ENCODE measurements around the gene ATIC.

ATIC gene

DNA sequence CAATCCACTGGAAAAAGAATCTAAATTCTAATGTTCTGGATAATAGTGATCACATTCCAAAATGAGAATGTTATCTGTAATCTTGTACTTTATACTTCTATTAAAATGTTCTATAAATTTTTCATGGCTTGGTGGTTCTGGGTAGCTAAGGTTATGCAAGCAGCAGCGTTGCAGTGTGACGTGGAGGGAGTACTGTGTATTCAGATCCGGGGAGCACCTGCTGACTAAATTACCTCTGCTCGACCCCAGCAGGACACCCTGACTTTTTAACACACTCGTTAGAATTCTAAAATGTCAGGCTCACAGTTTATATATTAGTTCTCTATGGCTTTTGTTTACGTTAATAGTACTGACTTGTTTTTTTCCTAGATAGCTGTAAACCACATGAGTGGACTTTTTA lies 13.0 kb downstream of the ATIC start:
- TF ChIP-seq, protein P1, sequence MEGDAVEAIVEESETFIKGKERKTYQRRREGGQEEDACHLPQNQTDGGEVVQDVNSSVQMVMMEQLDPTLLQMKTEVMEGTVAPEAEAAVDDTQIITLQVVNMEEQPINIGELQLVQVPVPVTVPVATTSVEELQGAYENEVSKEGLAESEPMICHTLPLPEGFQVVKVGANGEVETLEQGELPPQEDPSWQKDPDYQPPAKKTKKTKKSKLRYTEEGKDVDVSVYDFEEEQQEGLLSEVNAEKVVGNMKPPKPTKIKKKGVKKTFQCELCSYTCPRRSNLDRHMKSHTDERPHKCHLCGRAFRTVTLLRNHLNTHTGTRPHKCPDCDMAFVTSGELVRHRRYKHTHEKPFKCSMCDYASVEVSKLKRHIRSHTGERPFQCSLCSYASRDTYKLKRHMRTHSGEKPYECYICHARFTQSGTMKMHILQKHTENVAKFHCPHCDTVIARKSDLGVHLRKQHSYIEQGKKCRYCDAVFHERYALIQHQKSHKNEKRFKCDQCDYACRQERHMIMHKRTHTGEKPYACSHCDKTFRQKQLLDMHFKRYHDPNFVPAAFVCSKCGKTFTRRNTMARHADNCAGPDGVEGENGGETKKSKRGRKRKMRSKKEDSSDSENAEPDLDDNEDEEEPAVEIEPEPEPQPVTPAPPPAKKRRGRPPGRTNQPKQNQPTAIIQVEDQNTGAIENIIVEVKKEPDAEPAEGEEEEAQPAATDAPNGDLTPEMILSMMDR (conservative IDR thresholded peaks at IDR 0.05; ENCODE audit: low read depth, low read length) = no peak
- H3K4me3 ChIP-seq (ENCODE audit: low read length) = no peak overlapping the region
- no peak for DNase-seq (ENCODE audit: low read depth)

DNA sequence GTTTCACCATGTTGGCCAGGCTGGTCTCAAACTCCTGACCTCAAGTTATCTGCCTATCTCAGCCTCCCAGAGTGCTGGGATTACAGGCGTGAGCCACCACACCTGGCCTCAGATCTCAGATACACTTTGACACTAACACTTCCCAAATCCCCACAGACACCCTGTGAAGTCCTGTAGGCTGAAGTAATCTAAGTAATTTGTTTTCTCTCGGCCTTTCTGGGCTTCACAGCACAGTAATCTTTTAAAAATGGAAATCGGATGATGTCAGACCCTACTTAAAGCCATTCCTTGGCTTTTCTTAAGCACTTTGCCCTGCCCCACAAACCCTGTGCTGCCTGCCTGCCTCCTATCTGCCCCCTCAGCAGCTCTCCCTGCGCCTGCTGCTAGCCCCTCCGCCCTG lies 16.2 kb downstream of the ATIC start:
- TF ChIP-seq, protein P1 (conservative IDR thresholded peaks at IDR 0.05; ENCODE audit: low read depth, low read length) = no peak
- DNase-seq (ENCODE audit: low read depth) = no peak
- H3K4me3 ChIP-seq (ENCODE audit: low read length) = no peak overlapping the region

DNA sequence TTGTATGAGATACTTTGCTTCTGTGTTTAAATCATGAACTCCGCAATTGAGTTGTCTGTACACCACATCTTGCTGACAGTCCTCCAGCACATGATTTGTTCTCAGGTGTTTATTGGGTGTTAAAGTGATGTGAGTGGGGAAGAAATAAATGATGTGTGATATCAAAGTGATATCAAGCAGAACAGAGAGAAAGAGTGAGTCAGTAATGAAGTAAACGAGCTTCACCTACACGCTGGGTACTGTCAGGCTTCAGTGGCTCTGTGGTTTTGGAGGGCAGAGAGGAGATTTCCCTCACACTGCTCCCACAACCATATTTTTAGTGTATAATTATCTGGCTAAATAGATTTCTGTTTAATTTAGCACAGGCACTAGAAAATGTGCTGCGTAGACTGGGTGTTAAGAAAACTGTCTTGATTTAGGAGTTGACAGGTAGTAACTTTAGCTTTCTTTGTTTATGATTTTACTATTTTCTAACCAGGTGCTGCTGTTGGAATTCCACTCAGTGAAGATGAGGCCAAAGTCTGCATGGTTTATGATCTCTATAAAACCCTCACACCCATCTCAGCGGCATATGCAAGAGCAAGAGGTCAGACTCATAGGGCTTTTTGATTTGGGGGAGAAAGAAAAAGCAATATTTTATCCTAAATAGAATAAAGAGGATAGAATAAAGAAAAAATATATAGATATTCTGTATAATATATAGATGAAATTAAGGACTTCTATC lies 21.2 kb downstream of the ATIC start:
- TF ChIP-seq, protein P1 (conservative IDR thresholded peaks at IDR 0.05; ENCODE audit: low read depth, low read length) = no peak
- no peak for DNase-seq (ENCODE audit: low read depth)
- no peak overlapping the region for H3K4me3 ChIP-seq (ENCODE audit: low read length)

DNA sequence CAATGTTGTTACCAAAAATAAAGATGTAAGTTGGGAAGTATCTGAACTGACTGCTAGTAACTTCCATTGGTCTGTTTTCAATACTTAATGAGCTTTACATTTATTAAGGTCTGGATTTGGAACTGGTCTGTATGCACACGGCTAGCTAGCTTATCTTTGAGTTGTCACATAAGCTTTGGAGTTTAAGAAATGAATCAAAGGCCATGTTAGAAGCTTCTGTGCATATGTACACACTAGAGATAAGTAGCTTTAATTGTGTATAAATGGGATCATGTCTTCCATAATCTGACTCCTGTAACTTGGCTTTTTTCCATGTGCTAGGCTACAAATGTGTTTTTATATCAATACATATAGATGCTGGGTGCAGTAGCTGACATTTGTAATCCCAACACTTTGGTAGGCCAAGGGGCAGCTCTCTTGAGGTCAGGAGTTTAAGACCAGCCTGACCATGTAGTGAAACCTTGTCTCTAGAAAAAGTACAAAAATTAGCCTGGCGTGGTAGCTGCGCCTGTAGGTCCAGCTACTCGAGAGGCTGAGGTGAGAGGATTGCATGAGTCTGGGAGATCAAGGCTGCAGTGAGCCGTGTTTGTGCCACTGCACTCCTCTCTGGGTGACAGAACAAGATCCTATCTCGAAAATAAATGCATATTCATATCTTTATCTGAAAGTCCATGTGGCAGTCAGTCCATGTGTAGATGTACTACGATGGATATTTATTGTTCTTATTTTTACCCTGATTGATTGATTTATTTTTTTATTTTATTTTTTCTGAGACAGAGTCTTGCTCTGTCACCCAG lies 27.2 kb downstream of the ATIC start:
- DNase-seq (ENCODE audit: low read depth) = no peak
- H3K4me3 ChIP-seq (ENCODE audit: low read length) = no peak overlapping the region
- TF ChIP-seq, protein P1 (conservative IDR thresholded peaks at IDR 0.05; ENCODE audit: low read depth, low read length) = no peak

DNA sequence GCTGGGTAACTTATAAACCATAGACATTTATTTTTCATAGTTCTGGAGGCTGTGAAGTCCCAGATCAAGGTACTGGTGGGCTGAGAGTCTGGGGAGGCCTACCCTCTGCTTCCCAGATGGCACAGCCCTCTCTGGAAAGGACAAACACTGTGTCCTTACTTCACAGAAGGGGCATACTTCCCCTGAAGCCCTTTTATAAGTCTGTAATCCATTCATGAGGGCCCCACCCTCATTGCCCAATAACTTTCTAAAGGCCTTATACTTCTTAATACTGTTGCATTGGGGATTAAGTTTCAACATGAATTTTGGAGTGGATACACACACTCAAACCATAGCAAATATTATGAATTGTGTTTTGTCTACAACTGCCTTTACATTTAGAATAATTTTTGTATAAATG lies 36.0 kb downstream of the ATIC start:
- H3K4me3 ChIP-seq (ENCODE audit: low read length) = no peak overlapping the region
- DNase-seq (ENCODE audit: low read depth) = no peak
- TF ChIP-seq, protein P1 (conservative IDR thresholded peaks at IDR 0.05; ENCODE audit: low read depth, low read length) = no peak

DNA sequence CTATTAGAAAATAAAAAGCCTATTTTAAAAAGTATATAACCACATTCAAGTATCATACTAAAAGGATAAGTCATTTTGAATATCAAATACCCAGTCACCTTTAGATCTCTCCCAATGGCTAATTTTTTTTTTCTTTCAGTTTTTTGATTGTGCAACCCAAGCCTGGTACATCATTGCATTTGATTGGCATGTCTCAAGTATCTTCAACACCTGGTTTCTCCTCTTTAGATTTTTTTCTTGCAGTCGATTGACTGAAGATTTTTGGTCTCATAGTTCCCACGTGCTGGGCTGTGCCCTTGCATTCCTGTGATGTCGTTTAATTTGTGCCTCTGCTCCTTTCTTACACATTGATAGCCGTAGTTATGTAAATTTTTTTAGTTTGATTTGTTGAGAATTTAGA lies 40.7 kb downstream of the ATIC start:
- no peak overlapping the region for H3K4me3 ChIP-seq (ENCODE audit: low read length)
- TF ChIP-seq, protein P1 (conservative IDR thresholded peaks at IDR 0.05; ENCODE audit: low read depth, low read length) = no peak
- DNase-seq (ENCODE audit: low read depth) = no peak
